GM18907 (cell line): ENCODE measurements around the gene MMAA.
A peak's percentile ranks its signal among the peaks of the same experiment; 100 is the strongest.
"Not testable (repeated sequence)": the region's sequence is repeated elsewhere in the genome, so short reads cannot be mapped to it uniquely, and the experiment has no call there.

Source experiments
- ATAC-seq: cut with Tn5 transposase; IDR thresholded peaks from one replicate; pipeline ENCODE4 v1.9.1; 2021; ENCODE audit warnings: mild to moderate bottlenecking, moderate library complexity; ENCODE audit not compliant: unreplicated experiment

MMAA gene

DNA sequence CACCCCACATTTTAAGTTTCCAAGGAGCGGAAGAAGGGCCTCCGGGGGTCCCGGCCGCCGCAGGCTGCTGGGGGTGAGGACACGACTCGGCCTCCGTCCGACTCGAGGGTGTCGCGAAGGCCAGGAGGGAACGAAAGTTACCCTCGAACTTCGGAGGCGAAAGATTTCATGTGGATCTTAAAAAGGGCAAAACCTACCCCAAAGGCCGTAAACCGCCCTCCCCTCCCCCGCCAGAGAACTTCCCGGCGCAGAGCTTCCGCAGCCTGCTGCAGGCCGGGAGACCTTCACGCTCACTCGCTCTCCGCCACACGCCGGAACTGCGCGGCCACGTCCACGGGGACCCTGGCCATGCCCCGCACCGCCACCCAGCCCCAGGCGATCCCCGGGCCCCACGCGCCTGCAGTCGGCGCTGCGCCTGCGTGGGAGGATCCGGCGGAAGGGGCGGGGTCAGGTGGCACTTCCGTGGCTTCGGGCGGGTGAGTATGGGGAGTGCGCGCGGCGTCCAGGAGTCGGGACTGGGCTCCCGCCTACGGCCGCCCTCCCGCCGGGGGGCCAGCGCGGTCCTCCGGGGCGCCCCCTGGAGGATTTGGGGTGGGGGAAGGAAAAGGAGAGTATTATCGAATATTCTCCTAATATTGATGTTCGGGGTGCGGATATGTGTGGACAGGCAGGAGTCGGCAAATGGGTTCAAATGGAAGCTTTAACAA, at the start of gene MMAA:
Gene MMAA (plus strand): TSS at position 454 of the 707 bp plus-strand sequence. CDS start 19,755 bp downstream, outside the sequence.
- ATAC-seq: peak; percentile 89

DNA sequence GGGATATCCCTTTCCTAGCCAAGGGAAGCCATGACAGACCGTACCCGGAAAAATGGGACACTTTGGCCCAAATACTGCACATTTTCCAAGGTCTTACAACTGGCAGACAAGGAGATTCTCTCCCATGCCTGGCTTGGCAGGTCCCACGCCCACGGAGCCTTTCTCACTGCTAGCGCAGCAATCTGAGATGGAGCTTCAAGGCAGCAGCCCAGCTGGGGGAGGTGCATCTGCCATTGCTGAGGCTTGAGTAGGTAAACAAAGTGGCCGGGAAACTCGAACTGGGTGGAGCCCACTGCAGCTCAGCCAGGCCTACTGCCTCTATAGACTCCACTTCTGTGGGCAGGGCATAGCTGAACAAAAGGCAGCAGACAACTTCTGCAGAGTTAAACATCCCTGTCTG, 44.6 kb upstream of the MMAA start:
- ATAC-seq: not testable (repeated sequence)

DNA sequence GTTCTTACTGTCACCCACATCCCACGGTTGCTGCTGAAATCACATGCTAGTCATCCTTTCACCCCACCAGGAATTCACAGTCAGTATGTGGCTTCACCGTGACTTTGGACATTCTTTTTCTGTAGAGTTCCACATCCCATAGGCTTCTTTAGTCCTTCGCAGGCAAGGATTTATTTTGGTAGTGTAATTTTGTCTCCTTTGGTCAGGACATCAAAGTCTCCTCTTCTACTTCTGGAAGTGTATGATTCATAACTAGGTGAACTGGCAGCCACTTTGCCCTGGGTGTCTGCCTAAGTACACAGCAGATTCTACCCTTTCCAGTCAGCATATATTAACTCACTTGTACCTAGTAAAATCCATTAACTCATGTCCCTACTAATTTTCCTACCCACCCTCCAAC, 38.3 kb upstream of the MMAA start:
- ATAC-seq: no peak

DNA sequence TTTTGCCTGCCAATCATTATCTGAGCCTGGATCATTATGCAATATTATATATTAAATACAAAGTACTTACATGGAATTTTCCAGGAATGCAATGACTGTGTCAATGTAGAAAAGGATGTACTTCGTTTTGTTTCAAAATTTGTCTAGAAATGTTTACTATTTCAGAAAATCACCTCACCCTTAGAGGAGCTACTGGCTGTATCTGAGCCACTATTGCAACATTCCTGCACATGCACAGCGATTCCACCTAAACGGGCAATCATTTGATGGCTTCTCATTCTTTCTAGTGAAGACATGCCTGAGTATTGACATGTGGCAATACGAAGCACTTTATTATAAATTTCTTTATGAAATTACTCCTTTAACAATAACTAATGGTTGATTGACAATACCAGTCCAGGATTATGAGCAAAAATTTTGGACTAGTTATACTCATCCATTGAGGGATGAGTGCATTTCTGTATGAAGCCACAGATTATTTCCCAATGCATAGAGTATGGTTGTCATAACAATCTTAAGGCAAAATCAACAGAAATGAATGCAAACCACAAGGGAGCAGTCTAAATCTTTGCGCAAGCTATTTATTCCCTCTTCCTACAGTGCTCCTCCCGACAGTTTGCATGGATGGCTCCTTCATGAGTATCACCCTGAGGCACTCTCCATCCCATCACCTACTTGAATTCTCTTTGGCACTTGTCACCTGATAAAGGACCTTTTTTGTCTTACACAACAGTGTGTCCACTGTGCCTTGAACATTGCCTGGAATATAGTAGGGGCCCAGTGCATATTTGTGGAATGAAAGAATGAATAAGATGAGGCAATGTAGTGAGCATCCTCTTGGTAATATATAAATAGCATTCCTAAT, 35.8 kb upstream of the MMAA start:
- ATAC-seq: no peak

DNA sequence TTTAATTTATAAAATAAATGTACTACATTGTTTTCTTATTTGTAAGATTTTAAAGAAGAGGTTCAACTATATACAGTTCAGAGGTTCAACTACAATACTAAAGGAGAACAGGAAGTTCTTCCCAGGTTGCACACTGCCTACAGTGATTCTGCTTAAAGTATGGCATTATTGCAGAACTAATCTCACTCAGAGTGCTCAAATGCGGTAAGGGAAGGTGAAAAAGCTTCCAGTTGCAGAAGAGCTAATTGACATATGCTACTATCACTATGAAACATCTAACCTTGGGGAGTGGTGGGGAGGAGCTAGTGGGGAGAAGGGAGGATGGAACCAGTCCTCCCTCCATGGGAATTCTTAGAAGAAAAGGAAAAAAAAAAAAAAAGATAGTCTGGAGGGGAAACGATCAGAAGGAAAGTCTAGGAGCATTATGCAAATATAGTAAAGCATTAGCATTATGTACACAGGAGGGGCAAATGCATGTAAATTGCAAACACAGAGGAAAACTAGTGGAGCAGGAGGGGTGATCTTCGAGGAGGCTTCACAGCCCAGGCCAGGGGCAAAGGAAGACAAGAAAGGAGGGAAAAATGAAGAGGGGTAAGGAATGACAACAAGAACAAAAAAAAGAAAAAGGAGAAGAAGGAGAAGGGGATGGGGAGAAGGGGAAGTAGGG, 32.0 kb upstream of the MMAA start:
- no peak for ATAC-seq

DNA sequence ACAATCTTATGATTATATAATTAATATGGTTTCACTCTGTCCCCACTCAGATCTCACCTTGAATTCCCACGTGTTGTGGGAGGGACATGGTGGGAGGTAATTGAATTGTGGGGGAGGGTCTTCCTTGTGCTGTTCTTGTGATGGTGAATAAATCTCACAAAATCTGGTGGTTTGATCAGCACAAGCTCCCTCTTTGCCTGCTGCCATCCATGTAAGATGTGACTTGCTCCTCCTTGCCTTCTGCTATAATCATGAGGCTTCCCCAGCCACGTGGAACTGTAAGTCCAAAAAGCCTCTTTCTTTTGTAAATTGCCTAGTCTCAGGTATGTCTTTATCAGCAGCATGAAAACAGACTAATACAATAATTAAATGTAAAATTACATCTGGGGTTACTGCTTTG, 29.8 kb upstream of the MMAA start:
- ATAC-seq: not testable (repeated sequence)

DNA sequence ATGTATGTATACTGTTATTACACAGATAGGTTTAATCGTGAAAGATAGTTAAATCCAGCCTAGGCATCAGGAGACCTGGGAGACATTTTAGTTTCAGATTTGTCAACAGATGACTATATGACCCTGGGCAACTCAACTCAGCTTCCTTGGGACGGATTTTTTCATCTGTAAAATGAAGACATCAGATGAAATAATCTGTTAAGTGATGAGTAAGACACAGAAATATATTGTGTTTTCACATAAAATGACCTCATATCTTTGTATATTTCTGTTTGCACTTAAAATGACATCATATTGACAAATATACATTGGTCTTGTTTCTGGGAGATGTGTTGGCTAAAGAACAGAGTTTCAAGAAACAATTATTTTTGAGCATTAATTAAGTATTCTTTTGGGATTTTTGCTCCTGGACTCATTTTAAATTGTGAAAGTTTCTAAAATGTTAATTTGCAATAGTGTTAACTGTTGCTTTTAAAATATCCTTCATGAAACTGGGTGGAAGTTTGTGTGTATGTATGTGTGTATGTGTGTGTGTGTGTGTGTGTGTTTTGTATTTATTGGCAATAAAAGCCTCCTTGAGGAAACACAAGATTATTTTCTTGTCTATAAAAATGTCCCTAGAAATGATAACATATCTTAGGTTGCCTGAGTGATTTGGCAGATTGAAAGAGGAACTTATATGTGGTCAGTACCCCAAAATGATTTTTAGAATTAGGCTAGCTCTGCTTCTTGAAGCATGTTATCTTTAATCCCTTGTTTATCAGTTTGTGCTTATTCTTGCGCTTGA, 29.1 kb upstream of the MMAA start:
- ATAC-seq: no peak

DNA sequence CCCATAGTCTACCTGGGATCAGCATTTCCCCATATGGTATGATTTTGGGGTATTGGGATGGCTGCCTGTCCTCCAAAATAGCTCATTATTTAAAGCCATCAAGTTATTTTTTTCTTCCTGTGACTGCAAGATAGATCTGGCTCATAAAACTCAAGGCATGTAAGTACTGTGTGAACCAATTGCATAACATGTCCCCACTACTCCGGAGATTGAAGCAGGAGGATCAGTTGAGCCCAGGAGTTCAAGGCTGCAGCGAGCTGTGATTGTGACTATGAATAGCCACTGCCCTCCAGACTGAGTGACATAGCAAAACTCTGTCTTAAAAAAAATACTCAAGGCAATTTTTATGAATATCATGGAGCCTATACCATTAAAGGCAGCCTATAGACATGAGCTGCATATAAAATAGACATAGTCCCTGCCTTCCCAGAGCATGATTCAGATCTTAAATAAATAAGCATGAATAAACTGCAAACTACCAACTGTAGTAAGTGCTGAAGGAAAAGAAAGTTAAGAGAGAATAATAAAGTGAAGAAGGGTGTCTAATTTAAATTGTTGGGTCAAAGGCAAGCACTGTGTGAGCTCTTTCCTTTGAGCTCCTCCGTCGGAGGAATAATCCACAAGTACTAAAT, 16.9 kb upstream of the MMAA start:
- ATAC-seq: no peak

DNA sequence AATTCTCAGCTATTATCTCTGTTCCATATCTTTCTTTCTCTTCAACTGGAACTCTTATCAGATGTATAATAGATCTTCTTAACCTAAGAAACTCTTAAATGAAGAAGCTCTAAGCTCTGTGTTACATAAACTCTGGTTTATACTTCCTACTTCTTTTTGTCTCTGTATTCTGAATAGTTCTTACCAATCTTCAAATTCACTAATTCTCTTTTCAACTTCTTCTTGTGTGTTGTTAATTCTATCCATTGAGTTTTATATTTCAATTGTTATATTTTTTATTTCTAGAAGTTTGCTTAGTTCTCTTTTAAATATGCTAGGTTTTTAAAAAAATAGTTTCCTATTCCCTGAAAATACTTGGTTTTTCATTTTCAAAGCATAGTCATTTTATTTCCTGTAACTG, 13.2 kb upstream of the MMAA start:
- ATAC-seq: no peak

DNA sequence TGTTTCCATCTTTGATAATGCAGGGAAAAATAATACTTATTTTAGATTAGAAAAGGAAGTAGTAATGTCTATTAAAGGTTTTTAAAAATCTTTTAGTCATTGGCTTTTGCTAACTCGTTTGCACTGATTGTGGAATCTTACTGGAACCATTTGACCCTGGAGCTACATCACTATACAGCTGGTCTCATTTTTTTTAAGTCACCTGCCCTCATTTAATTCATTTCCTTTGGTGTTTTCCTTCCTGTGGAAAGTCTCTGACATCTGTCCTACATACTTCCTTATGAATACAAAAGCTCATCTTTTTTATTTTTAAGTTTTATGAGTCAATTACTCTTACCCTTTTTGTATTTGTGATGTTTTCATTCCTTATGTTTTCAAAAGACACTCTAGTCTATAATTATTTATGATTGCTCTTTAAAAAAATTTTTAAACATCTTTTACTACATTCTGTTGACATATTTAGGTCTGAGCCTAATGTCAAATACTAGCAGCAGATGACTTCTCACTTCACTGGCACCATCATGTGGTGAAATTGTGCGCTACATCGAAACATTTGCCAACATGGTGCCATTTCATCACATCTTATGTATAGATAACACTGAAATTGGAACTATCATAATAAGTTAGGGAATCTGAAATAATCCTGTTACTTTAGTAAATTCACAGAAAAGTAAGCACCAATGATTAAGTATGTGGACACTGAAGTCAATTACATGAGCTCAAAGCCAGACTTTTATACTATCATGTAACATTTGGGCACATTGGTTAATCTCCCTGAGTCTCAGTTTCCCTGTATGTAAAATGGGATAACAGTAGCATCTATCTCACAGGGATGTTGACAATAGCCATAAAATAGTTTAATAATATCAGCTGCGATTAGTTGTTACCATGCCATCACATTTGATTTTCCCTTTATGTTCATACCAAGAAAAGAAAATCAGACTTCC, 9.4 kb upstream of the MMAA start:
- ATAC-seq: peak; percentile 62

DNA sequence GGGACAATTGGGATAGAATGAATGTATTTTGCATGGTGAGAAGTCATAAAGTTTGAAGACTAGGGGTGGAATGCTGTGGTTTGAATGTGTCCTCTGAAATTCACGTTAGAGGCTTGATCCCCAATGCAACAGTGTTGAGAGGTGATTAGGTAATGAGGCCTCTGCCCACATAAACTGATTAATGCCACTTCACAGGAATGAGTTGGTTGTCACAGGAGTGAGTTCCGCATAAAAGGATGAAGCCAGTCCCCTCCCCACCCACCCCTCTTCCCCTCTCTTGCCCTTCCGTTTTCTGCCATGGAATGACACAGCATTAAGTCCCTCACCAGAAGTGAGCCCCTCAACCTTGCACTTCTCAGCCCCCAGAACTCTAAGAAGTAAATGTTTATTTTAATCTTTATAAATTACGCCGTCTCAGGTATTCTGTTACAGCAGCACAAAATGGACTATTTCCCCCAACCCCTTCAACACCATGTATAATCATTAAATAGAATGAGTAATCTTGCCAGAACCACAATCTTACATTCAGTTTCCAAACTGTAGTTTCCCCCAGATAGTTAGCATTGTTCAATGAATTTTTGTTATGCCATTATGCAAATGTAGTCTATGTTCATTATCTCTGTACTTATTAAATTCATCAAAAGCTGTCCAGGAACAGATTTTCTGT, 5.5 kb upstream of the MMAA start:
- ATAC-seq: peak; percentile 69

DNA sequence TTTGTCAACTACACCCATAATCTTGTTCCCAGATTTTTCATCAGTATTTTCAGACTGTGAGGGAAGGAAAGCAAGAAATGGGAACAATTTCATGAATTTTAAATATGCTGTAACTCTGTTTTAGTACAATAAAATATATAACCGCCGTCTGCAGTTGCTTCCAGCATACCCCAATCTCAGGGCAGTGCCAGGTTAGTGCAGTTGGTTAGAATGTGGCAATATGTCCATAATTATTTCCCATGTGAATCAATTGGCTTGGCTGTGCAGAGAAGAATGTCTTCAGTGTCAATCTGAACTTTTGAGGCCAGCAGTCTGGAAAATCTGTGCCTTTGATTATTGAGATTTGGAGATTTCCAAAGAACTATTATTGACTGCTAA, 5.0 kb upstream of the MMAA start:
- ATAC-seq: no peak

DNA sequence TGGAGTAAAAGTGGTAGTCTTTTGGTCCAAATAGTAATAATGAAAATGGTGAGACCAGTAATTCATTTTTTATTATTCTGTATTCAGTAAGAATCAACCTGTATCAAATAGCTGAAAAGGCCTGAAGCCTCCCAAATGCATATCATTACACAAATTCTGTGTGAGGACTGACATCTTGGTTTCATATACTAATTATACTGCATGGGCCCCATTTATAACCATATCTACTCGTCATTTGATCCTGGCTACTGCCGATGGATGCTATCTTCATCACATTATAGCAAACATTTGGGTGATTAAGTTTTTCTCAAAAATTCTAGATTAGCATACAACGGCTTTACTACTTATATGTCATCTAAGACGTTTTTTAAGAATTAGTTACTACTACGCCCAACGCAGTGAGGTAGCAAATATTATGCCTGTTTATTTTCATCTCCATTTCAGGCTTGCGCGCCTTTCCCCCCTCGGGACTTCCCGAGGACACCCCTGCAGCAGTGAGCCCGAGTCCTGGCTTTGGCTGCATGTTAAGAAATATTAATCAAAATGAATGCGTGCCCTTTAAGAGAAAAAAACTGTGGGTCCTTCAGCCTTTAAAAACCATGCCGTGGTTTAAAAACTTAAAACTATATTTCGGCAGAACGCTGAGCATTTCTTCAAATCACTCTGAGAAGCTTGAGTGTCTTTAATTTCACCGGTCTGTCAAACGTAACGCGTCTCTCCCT, 814 bp upstream of the MMAA start:
- ATAC-seq: peak; percentile 8

DNA sequence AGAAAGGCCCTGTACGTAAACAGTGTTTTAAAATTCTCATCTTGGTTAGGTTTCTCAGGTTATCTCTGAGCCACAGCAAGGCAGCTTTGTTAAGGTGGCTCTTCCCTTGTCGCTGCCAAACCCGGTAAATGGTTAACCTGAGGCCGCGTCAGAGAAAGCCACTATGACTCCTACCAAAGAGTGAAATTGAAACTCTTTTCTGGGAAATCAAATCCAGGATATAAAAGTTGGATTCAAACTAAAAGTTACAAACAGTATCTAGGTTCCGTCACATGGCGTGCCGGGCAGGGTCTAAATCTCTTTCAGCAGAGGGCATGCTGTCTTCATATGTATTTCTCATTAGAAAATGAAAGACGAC, 433 bp downstream of the MMAA start:
- ATAC-seq: peak; percentile 67

DNA sequence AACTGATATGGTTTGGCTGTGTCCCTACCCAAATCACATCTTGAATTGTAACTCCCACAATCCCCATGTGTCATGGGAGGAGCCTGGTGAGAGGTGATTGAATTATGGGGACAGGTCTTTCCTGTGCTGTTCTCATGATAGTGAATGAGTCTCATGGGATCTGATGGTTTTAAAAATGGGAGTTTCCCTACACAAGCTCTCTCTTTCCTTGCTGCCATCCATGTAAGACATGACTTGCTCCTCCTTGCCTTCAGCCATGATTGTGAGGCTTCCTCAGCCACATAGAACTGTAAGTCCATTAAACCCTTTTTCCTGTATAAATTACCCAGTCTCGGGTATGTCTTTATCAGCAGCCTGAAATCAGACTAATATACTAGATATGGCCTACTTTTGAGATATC, 2.9 kb downstream of the MMAA start:
- not testable (repeated sequence) for ATAC-seq

DNA sequence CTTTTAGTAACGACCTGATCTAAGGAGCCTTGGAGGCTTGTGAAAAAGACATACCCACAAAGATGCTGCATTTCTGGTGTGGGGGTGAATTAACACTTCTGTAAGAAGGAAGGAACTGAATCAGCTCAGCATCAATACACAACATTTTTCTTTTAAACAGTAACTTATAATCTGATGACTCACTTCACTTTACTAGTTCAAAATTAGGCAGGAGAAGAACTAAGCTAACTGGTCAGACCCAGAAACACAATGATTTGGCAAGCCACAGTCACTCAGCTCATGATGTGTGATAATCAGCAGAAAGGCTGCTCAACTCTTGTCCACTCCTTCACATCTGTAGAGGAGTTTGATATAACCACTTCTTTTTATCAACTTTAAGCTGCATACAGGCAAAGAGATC, 4.6 kb downstream of the MMAA start:
- ATAC-seq: peak; percentile 48

DNA sequence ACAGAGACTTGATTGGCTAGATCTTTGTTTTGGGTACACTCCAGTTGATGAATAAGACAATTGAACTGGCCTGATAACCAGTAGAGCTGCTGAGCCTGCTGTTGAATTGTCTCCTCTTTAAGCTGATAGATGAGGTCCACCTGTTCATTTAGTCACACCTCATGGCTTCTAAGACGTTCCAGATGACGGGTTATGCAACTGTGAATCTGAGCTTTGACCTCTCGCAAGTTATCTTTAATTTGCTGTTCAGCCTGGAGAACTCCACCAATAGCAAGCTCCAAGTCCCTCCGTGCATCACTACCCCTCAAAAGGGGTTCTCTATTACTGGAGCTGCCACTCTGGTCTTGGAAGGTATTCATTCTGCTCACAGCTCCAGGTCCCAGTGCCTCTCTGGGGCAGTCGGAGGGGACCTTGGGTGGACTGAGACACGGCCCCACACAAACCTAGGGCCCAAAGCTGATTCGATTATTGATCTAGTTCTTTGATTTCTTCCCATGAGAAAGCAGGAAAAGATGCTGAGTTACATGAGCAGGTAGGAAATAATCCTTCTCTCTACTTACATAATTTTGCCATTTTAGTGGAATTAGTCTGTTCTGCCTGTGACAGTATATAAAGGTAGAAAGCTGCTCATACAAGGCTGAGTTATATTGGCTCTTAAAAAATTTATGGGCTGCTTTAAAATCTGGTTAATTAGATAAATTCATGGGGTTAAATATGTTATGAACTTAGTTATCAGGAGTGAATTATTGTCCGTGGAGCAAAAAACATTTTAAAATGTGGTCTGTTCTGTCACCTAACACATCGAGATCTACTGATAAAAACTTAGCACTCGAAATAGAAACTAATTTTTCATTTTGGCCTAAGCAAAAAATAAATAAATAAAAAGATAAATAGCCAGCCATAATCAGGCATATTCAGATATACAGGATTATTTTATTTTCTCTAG, 6.8 kb downstream of the MMAA start:
- peak; percentile 55 for ATAC-seq
